Stimulated activated naive CD8-positive, alpha-beta T cell treated with anti-CD3 and anti-CD28 coated beads, Interleukin-15, Interleukin-2, amounts not matched to agents 100 U/mL and 50 U/mL, for 24 hours (primary cell): ENCODE results near the gene TBCA.
A peak's percentile ranks its signal among the peaks of the same experiment; 100 is the strongest.

Source experiments
- ATAC-seq: fragments of 150-1000 bp; cut with Tn5 transposase; one replicate; pipeline ENCODE4 v1.10.0; 2021
- DNase-seq: peaks from one replicate; pipeline ENCODE4 v3.0.0; 2021

Gene TBCA, protein sequence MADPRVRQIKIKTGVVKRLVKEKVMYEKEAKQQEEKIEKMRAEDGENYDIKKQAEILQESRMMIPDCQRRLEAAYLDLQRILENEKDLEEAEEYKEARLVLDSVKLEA

DNA sequence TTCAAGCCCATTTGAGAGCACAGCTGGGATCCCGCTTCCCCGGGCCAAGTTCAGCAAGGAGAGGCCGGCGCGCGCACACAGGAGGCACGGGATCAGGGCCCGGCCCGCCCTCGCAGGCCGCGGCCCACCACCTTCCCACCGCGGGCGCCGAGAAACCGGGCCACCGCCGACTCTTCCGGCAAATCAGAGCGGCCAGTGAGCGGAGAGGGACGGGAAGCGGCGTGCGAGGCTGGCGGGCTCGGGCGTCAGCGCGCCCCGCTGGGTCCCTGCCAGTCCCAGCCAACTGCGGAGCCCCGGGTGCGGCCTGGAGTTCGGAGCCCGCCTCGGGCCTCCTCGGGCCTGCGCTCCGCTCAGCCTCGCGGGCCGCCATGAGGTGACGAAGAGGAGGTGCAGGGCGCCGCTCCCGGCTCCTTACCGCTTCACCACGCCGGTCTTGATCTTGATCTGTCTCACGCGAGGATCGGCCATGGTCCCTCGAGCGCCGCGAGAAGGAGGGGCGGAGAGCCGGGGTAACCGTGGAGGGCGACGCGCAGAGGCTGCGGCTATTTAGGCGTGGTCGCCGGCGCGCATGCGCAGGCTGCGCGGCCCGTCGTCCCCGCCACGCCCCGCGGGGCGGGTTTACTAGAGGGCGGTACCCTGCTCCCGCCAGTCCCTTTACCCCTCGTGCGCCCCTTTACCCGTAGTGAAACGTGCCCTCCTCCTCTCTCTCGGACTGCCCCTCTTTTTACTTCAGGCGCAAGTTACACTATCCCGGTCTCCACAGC lies at the start of gene TBCA:
Gene TBCA, minus strand, starts transcription at position 550 of the 764 bp plus-strand sequence. Its CDS starts 82 bp downstream, at position 468.
- DNase-seq (peak; percentile 93), ATAC-seq (peak; percentile 90)

DNA sequence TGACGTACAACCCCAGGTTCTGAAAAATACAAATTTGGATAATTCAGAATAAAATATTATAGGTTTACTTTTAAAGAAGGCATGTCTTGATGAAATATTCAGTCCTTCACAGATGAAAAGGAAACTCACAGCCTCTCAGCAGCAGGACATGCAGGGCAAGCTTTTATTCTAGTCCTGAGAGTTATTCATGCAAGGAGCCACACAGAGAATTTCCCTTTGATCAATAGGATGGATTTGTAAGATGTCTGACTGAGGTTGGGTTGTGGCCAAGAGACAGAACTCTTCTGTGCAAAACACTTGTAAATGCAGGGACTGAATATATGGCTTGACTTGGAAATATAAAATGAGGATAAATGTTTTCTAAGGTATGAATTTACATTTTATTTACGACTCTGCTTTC lies 48.8 kb upstream of the TBCA start:
- DNase-seq (no peak), ATAC-seq (no peak)

DNA sequence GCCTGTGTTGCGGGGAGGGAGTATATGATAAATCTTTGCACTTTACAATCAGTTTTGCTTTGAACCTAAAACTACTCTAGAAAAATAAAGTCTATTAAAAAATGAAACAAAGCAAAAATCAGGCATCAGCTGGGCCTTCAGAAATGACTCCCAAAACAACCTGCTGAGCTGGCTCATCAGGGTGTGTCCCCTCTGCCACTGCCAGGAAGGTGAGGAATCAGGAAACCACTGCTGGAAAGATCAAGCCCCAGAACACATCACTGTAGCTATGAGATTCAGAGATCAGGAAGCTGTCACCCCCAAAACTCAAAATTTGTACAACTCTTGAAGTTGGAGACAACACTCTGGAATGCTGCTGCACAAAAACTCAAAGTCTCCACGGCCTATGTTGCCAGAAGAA lies 40.5 kb upstream of the TBCA start:
- DNase-seq (no peak), ATAC-seq (no peak)

DNA sequence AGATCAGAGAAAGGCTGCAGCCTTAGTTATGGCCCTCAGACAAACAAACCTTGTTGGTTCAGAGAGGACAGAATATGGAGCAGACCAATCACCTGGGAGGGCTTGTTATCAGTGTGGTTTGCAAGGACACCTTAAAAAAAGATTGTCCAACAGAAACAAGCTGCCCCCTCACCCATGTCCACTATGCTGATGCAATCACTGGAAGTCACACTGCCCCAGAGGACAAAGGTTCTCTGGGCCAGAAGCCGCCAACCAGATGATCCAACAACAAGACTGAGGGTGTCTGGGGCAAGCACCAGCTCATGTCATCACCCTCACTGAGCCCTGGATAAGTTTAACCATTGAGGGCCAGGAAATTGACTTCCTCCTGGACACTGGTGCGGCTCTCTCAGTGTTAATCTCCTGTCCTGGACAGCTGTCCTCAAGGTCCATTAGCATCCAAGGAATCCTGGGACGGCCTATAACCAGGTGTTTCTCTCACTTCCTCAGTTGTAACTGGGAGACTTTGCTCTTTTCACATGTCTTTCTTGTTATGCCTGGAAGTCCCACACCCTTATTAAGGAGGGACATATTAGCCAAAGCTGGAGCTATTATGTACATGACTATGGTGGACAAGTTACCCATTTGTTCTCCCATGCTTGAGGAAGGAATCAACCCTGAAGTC lies 36.9 kb upstream of the TBCA start:
- DNase-seq = no peak
- ATAC-seq = no peak

DNA sequence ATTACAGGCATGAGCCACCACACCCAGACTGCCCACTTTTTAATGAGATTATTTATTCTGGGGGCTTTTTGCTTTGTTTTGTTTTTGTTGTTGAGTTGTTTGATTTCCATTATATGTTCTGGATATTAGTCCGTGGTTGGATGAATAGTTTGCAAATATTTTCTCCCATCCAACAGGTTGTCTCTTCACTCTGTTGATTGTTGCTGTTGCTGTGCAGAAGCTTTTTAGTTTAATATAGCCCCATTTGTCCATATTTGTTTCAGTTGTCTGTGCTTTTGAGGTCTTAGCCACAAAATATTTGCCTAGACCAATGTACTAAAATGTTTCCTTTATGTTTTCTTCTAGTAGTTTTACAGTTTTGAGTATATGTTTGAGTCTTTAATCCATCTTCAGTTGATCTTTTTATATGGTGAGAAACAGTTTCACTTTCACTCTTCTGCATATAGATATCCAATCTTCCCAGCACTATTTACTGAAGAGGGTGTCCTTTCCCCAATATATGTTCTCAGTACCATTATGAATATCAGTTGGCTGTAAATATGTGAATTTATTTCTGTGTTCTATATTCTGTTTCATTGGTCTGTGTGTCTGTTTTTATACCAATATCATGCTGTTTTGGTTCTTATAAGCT lies 30.2 kb upstream of the TBCA start:
- ATAC-seq = no peak
- no peak for DNase-seq

DNA sequence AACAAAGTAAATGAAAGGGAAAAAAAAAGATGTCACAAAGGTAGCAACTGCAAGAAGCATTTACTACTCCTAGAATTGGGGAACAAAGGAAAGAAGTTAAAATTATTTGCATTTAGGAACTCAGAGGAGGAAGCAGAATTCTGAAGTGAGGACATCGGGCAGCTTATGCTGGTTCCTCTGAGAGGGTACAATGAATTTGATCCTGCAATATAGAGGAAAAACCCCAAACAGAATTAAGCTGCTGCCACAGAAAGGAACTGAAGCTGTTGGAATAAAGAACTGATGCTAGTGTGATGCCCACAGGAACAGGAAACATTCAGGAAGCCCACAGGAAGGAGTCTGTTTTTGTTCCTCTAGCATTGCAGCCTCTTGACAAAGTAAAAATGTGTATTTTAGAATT lies 22.3 kb upstream of the TBCA start:
- no peak for DNase-seq
- no peak for ATAC-seq

DNA sequence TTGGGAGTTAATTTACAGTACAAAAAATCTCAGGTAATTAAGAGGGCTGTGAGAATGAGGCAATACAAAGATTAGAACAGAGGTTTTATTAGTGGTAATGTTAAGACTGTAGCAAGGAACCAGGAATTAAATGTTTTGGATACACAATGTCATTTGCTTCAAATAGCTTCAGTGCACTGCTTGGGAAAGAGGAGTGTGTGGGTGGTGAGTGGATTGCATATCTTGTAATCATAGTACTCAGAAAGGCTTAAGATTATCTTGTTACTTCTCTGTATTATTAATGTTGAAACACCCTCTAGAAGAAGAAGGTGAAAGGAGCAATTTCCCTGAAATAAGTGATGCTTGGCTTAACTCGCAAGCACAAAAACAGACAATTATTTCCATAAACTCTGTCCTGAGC lies 21.0 kb upstream of the TBCA start:
- DNase-seq = no peak

DNA sequence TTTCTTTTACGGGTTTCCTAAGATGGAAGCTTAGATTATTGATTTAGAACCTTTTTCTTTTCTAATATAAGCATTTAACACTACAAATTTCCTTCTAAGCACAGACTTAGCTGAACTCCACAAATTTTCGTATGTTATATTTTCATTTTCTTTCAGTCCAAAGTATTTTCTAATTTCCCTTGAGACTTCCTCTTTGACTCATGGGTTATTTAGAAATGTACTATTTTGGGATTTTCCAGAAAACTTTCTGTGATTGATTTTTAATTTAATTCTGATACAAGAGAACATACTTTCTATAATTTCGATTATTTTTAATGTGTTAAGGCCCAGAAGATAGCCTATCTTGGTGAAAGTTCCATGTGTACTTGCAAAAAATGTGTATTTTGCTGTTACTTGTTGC lies 19.7 kb upstream of the TBCA start:
- no peak for DNase-seq
- ATAC-seq = no peak

More for the DNA sequence above, 21.0 kb upstream of the TBCA start:
- ATAC-seq = no peak

DNA sequence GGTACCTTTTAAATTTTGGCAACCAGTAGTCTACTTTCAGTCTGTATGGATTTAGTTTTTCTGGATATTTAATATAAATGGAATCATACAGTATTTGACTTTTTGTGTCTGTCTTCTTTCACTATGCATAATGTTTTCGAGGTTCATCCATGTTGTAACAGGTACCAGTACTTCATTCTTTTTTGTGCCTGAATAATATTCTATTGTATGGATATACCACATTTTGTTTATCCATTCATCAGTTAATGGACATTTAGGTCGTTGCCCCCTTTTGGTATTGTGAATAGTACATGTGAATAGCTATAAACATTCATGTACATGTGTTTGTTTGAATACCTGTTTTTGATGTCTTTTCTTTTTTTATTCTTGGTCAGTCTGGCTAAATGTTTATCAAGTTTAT lies 19.1 kb upstream of the TBCA start:
- DNase-seq = no peak
- ATAC-seq = no peak

DNA sequence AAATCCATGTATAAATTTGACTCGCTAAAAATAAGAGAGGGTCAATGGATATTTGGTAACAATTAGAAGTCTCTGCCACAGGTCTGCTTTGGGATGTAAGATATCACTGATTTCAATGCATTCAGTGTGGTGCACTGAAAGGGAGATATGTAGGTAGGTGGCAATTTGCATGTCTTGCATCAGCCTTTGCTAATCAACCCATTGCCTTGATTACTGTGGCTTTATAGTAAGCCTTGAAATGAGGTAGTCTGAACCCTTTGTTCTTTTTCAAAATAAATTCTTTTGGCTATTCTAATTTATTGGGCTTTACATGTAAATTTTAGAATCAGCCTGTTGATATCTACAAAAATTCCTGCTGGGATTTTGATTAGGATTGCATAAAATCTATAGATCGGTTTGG lies 15.8 kb upstream of the TBCA start:
- DNase-seq (no peak), ATAC-seq (no peak)

DNA sequence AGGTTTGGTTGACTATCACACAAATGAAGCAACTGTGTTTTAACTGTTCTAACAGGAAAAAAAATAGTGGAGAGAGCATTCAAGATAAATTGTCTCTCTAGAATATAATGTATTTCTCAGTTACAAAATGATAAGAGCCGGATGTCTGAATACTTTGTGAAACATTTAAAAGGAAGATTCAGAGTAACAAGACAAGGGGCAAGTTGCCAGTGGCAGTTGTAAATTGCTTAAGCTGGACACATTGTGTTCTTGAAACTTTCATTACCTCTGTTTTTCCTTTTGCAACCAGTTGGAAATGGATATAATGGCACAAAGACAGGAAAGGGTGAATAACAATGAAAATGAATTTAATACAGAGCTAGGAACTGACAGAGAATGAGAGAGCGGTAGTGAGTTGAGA lies 15.2 kb upstream of the TBCA start:
- ATAC-seq (no peak), DNase-seq (no peak)

DNA sequence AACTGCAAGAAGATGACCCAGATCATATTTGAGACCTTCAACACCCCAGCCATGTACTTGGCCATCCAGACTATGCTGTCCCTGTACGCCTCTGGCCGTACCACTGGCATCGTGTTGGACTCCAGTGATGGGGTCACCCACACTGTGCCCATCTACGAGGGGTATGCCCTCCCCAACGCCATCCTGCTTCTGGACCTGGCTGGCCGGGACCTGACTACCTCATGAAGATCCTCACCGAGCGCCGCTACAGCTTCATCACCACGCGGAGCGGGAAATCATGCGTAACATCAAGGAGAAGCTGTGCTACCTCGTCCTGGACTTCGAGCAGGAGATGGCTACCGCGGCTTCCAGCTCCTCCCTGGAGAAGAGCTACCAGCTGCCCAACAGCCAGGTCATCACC lies 9.1 kb upstream of the TBCA start:
- DNase-seq = no peak
- no peak for ATAC-seq

DNA sequence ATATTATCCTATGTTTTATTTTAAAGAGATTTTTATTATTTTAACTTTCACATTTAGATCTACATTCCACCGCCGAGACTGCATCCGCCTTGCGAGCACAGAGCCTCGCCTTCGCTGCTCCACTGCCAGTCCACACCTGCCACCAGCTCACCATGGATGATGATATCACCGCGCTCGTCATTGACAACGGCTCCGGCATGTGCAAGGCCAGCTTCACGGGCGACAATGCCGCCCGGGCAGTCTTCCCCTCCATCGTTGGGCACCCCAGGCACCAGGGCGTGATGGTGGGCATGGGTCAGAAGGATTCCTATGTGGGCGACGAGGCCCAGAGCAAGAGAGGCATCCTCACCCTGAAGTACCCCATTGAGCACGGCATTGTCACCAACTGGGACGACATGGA lies 8.6 kb upstream of the TBCA start:
- no peak for ATAC-seq
- DNase-seq = no peak

DNA sequence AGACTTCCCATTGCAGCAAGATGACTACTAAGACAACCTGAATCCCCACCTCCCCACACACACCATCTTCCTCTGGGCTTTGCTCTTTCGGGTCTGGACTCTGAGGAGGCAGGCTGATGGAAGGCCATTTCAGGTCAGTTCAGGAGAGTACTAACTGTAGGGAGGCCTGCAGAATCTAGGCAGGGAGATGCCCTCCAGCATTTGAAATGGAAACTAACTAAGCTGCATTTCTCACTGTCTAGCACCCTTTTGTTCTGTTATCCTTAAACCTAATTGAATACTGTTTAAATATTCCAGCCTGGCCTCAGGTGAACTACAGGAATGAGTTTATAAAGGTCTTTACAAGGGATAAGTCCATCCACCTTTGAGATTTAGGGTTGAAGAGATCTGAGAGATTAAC lies 4.9 kb upstream of the TBCA start:
- ATAC-seq = no peak
- DNase-seq = no peak

DNA sequence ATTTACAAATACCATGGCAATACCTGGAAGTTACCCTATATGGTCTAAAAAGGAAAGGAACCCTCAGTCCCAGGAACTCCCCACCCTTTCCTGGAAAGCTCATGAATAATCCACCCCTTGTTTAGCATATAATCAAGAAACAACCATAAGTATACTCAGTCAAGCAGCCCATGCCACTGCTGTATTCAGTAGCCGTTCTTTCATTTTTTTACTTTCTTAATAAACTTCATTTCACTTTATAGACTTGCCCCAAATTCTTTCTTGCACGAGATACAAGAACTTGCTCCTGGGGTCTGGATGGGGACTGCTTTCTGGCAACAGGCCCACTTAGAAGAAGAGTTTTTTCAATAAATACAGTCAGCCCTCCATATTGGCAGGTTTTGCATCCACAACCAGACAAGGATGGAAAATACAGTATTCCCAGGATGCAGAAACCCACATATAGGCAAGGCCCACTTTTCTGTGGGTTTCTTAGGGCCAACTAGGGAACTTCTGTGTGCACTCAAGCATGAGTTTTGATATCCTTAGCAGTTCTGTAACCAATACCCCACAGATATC lies 2.8 kb upstream of the TBCA start:
- ATAC-seq (no peak), DNase-seq (no peak)

DNA sequence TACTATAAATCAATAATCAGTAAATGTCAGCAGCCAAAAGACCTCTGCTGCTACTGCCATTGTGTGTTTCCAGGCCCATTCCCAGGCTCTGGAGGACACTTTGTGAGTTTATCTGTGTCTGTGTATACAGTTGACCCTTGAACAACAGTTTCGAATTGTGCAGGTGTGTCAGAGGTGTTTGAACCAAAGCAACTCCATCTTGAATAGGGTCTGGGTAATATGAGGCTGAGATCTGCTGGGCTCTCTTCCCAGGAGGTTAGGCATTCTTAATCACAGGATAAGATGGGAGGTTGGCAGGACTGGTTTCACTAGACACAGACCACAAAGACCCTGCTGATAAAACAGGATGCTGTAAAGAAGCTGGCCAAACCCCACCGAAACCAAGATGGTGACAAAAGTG lies 2.3 kb upstream of the TBCA start:
- ATAC-seq (no peak), DNase-seq (no peak)

DNA sequence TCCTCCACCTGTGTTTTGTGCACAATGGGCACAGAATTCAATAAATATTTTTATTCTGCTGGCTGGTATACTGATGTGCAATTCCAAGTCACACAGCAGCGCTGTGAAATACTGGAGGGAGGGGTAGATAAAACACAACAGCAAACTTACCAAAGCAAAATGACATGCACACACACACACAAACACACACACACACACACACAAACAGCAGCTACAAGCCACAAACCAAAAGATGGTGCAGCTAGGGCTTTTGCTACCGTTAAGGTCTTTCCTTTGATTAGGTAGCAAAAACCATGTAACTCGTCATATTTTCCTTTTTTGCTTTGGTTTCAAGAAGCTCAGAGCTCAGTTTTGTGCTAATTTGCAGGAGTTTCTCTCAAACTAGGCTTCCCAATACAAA lies 1.8 kb upstream of the TBCA start:
- no peak for DNase-seq
- no peak for ATAC-seq

DNA sequence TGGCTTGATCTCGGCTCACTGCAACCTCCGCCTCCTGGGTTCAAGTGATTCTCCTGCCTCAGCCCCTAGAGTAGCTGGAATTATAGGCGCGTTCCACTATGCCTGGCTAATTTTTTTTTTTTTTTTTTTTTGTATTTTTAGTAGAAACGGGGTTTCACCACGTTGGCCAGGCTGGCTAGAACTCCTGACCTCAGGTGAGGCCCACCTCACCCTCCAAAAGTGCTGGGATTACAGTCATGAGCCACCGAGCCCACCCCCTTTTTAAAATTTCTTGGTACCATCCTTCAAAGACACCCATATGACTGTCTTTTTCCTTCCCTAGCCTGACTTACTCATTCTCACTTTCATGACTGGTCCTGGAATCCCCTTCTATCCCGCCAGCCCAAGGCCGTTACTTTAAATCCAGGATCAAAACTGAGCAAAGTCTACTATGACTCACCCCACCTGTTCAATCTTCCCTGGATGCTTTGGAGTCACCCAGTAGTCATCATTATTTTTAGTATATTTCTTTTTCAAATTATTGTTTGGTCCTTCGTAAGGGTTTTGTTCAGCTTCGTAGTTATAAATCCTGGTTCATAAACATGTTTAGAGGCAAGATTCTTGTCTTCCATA lies 1.2 kb upstream of the TBCA start:
- ATAC-seq (no peak), DNase-seq (no peak)

DNA sequence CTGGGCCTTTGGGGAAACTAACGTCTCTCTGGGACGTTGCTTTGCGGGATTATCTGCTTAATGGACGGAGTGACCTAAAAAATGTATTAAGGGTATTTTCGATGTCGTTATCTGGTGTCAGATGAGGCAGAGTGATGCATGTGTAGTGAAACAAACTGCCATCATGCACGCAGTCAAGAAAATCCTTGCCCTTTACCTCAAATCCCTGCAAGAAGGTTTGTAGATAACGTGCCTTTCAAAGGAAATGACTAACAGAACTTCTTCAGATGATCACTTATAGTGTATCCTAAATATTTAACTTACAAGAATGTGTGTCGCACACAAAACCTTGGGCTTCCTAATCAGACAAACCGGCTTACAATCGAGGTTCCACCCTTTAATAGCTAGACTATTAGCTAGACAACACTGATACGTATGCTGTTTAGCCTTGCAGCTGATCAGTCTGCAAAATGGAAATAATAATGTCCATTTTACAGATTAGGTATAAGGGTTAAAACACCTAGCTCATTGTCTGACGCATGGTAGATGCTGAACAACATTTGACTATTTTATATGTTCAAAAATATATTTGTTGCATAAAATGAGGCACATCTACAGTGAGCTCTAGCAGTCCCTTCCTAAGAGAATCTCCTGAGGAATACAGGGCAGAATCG lies 541 bp upstream of the TBCA start:
- peak; percentile 14 for ATAC-seq

DNA sequence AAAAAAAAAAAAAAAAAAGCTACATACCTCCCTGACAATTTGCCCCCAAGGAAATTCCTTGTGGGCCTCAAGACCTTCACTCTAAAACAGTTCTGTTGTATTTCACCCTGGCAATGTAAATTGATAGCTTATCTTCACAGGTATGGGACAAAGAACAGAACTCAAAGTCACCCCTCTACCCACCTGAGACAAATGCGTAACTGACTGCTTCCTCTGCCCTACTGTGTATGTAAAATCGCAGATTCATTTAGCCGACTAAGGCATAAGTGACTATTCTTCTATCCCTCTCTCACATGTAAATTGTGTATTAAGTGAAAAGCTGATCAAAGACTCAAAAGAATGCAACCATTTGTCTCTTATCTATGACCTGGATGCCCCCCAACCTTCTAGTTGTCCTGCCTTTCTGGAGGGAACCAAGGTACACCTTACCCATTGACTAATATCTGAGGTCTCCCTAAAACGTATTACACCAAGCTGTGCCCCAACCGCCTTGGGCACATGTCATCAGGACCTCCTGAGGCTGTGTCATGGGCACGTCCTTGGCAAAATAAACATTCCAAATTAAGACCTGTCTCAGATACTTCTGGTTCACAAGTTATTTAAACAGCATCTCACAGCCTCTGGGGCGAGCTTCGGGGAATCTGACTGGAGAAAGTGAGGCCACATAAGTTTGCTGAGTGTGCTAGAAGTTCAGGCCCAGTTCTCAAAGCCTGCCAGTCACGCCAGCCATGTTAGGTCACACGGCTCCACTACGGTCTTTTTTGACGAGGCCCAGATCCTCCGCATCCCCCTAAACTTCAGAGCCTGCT lies 954 bp downstream of the TBCA start:
- DNase-seq (peak; percentile 14), ATAC-seq (no peak)

More for the DNA sequence above, 541 bp upstream of the TBCA start:
- no peak for DNase-seq

DNA sequence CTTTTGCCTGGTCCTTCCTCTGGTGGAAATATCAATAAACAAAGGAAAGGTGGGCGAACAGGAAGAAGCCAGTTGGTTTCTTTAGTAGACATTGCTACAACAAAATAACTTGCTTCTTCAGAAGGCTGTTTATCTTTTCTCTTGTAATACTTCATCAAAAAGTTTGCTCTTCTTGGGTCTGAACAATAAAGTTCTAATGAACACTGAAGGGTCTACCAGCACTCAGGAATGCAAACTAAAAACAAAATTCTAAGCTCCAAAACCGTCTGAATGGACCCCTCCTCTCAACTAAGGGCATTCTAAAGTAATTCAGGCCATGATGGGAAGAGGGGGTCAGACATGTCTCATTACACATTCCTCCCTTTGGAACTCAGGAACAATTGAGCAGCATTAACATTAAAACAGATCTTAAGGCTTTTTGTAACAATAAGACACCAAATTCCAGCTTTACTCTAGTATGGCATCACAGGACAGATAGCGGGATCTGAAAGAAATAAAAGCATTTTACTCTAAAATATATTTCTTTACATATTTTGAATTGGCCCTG lies 2.3 kb downstream of the TBCA start:
- ATAC-seq = no peak
- no peak for DNase-seq
